Measurements from ENCODE around the gene HSP90AA1. TPM values are rescaled to one million over a fixed set of nuclear protein-coding genes. Genes with fewer than 3 reads are reported as not detected.

HSP90AA1 gene
- total RNA-seq, 3 donors from 2014 or later = 467 to 860 (median 474) TPM

DNA sequence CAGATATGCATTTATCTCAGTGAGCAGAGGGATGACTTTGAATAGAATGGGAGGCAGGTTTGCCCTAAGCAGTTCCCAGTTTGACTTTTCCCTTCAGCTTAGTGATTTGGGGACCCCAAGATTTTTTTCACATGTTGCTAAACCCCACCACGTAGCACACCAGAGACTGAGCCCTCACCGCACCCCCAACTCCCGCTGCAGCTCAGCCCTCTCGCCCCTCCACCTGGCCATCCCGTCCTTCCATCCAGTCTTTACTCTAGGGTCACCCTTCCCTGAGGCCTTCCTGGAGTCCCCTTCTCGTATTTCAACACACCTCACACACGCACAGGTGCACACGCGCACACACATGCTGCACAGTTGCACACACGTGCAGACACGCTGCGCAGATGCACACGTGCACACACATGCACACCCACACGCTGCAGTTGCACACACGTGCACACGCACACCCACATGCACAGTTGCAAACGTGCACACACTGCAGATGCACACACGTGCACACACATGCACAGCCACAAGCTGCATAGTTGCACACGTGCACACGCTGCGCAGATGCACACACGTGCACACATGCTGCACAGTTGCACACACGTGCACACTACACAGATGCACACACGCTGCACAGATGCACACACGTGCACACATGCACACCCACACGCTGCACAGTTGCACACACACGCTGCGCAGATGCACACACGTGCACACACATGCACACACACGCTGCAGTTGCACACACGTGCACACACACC, 30.0 kb downstream of the HSP90AA1 start:
- Histone ChIP-seq H3K27me3 (no peaks in the 10 kb centered on the region), H3K9me3 (no peaks in the 10 kb centered on the region), H3K4me3 (no peak overlapping the region), H3K4me1 (no peaks in the 10 kb centered on the region), H3K36me3 (no peaks in the 10 kb centered on the region), H3K27ac (no peak overlapping the region)
- DNase-seq (ENCODE audit: low spot score in 2 of 2) = no peak
- TF ChIP-seq POLR2A (IDR thresholded peaks at IDR 0.05) (no peak), POLR2AphosphoS5 (IDR thresholded peaks at IDR 0.05) (no peak)
- TF ChIP-seq, protein P1, sequence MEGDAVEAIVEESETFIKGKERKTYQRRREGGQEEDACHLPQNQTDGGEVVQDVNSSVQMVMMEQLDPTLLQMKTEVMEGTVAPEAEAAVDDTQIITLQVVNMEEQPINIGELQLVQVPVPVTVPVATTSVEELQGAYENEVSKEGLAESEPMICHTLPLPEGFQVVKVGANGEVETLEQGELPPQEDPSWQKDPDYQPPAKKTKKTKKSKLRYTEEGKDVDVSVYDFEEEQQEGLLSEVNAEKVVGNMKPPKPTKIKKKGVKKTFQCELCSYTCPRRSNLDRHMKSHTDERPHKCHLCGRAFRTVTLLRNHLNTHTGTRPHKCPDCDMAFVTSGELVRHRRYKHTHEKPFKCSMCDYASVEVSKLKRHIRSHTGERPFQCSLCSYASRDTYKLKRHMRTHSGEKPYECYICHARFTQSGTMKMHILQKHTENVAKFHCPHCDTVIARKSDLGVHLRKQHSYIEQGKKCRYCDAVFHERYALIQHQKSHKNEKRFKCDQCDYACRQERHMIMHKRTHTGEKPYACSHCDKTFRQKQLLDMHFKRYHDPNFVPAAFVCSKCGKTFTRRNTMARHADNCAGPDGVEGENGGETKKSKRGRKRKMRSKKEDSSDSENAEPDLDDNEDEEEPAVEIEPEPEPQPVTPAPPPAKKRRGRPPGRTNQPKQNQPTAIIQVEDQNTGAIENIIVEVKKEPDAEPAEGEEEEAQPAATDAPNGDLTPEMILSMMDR (IDR thresholded peaks at IDR 0.05) = no peak
- intact Hi-C loops (cut with DNase I; ENCODE audit: low total_unique reads) = no loop called here

DNA sequence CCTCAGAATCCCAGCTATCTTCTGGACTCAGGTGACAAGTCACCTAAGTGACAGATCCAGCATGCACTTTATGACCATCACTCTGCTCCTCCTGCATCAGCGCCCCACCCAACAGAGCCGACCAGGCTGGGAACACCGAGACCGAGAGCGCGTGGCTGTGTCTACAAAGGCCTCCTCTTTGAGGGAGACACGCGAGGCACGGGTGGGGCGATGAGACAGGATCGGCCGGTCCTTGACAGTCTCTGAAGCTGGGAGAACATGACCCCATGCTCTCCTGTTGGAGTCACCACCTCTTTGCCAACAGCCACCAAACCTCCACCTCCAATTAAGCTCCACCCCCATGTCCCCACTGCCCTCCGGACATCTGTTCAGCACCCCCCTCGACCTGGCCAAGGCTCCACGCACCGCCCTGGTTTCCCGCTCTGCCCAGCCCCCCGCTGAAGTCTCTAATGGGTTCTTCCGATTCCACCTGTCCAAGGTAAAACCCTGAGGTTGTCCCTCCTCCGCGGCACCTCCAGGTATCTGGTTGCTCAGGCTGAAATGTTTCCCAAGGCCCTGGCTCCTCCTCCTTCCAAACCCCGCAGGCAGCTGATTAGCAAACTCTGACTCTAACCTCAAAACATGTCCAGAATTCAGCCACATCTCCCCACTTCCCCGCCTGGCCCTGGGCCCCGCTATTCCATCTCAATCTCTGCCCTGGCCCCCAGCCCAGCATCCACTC, 31.5 kb downstream of the HSP90AA1 start:
- no peaks in the 10 kb centered on the region for H3K4me1 ChIP-seq
- H3K9me3 ChIP-seq = no peaks in the 10 kb centered on the region
- TF ChIP-seq POLR2A (IDR thresholded peaks at IDR 0.05) = no peak
- intact Hi-C loops (cut with DNase I; ENCODE audit: low total_unique reads) = no loop called here
- peak overlapping the region in 1 of 3 donors; percentile 39 for H3K4me3 ChIP-seq
- DNase-seq (ENCODE audit: low spot score in 2 of 2) = no peak
- H3K27me3 ChIP-seq = no peaks in the 10 kb centered on the region
- no peaks in the 10 kb centered on the region for H3K36me3 ChIP-seq
- peak overlapping the region; percentile 40 to 66 for H3K27ac ChIP-seq

DNA sequence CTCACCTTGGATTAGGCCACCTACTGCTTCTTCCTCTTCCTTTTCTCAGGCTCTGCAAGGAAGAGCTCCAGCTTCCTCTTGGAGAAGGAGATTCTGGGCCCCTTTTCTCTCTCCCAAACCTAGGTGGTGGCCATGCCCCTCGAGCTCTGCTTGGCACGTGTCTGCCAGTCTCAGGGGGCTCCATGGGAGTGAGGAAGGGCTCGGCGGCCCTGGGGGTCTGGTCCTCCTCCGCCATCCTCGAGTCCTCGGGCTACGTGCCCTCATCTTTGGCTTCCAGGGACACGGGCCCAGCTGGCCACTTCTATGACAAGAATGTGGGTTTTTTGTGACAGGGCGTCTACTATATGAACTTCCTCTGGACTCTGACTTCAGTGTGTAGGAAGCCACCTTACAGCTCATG, 34.3 kb downstream of the HSP90AA1 start:
- DNase-seq (ENCODE audit: low spot score in 2 of 2) = no peak
- intact Hi-C loops (cut with DNase I; ENCODE audit: low total_unique reads) = no loop called here
- H3K27ac ChIP-seq = no peak overlapping the region
- H3K4me1 ChIP-seq = no peaks in the 10 kb centered on the region
- TF ChIP-seq, protein P1 (IDR thresholded peaks at IDR 0.05) = no peak
- TF ChIP-seq POLR2A (IDR thresholded peaks at IDR 0.05) (no peak), POLR2AphosphoS5 (IDR thresholded peaks at IDR 0.05) (no peak)
- no peak overlapping the region for H3K4me3 ChIP-seq
- H3K36me3 ChIP-seq = peaks cover 11% of the 10 kb centered on the region
- no peaks in the 10 kb centered on the region for H3K9me3 ChIP-seq
- H3K27me3 ChIP-seq = no peaks in the 10 kb centered on the region

DNA sequence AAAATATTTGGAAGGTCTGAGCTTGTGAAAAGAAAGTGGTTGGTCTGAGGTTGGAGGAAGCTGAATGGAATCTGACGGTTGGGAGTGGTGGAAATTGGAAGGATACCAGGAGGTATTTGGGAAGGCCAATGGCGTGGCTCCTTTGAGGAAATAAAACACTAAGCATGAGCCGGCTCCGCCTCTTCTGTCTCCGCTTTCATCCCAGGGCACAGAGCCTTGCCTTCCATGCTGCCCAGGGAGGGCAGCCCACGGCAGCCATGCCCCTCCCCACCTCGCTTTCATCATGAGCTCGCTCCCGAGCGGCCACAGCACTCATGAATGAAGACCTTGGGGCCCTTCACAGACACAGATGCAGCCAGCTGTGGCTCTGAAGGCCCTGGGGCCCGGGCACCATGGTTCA, 36.2 kb downstream of the HSP90AA1 start:
- Histone ChIP-seq H3K4me3 (no peak overlapping the region), H3K9me3 (no peaks in the 10 kb centered on the region), H3K27ac (no peak overlapping the region), H3K4me1 (no peaks in the 10 kb centered on the region), H3K36me3 (peaks cover 11% of the 10 kb centered on the region), H3K27me3 (no peaks in the 10 kb centered on the region)
- DNase-seq (ENCODE audit: low spot score in 2 of 2) = no peak
- intact Hi-C loops (cut with DNase I; ENCODE audit: low total_unique reads) = no loop called here
- TF ChIP-seq POLR2AphosphoS5 (IDR thresholded peaks at IDR 0.05) = no peak
- TF ChIP-seq POLR2A (IDR thresholded peaks at IDR 0.05) = no peak
- TF ChIP-seq, protein P1 (IDR thresholded peaks at IDR 0.05) = no peak

DNA sequence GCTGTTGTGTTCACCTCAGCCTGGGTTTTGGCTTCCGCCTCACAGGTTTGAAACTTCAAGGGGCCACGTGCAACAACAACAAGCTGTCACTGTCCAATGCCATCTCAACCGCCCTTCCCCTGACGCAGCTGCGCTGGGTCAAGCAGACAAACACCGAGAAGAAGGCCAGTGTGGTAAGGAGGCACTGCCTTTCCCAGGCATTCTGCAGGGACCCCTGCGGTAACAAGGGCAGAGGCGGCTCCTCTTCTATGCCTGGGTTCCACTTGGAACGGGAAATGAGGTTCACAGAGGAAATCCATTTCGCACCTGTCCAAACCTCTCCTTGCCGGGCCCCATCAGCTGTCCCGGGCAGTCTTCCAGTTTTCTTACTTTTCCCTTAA, 36.8 kb downstream of the HSP90AA1 start:
- Histone ChIP-seq H3K9me3 (no peaks in the 10 kb centered on the region), H3K27me3 (no peaks in the 10 kb centered on the region), H3K36me3 (peaks cover 11% of the 10 kb centered on the region), H3K4me3 (no peak overlapping the region), H3K27ac (no peak overlapping the region), H3K4me1 (no peaks in the 10 kb centered on the region)
- no peak for DNase-seq (ENCODE audit: low spot score in 2 of 2)
- TF ChIP-seq POLR2A (IDR thresholded peaks at IDR 0.05) (no peak), POLR2AphosphoS5 (IDR thresholded peaks at IDR 0.05) (no peak)
- TF ChIP-seq, protein P1 (IDR thresholded peaks at IDR 0.05) = no peak
- intact Hi-C loops (cut with DNase I; ENCODE audit: low total_unique reads) = no loop called here
